Measurements from ENCODE around the gene UGT1A4.

The UGT1A4 gene

DNA sequence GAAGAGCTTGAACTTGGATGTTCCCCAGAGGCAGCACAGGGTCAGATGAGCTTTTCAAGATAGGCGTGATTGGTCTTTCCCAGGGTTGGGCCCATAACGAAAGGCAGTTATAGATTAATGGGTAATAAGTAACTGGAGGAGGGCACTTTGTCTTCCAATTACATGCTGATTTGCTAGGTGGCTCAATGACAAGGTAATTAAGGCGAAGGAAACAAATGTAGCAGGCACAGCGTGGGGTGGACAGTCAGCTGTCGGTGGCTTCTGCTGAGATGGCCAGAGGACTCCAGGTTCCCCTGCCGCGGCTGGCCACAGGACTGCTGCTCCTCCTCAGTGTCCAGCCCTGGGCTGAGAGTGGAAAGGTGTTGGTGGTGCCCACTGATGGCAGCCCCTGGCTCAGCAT is at the start of gene UGT1A4:
TSS of gene UGT1A4 (plus strand) at position 185 of the 400 bp plus-strand sequence. CDS start at position 270, 85 bp downstream.
- FAIRE-seq, result no peak

DNA sequence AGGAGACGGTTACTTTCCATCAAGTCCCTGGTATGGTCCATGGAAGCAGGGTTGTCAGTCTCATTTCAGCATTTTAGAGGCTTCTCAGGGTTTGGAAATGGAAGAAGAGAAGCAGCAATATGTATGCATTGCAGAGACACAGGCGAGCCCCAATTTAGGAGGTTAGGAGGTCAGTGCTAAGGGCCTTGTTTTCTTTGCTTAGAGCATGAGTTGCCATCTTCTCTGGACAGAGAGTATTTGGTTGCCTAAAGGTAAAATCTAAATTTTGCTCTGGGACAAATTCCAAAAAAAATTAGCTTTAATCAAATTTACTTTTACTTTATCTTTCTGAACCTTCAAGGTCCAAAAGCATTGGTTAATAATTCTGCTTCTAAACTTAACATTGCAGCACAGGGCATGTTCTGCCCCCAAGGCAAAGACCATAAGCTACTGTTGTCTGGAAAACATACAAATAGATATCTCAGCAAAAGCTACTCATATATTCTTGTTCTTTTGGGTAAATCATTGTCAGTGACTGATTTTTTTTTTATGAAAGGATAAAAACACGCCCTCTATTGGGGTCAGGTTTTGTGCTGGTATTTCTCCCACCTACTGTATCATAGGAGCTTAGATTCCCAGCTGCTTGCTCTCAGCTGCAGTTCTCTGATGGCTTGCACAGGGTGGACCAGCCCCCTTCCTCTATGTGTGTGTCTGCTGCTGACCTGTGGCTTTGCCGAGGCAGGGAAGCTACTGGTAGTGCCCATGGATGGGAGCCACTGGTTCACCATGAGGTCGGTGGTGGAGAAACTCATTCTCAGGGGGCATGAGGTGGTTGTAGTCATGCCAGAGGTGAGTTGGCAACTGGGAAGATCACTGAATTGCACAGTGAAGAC is 47.0 kb upstream of the UGT1A4 start, which contains the start of gene UGT1A9:
TSS of gene UGT1A9 (plus strand) at position 609 of the 872 bp plus-strand sequence. CDS start at position 646, 37 bp downstream.
- FAIRE-seq, result no peak

DNA sequence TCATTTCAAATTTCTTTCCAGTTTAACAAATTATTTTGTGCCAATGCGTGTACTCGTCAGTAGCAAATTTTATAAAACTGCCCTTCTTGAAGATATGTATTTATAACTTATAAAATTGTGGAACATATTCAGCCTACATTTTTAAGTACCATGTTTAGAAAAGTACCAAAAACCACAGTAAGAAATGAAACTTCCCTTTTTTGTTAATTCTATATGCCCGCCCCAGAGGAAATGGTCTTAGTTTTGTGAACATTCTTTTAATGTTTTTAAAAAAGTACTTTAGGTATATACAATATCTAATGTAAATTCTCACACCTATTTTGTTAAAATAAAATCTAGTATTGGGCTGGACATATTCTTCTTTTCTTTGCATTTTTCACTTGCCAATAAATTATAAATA is 45.6 kb upstream of the UGT1A4 start:
- FAIRE-seq, result no peak

DNA sequence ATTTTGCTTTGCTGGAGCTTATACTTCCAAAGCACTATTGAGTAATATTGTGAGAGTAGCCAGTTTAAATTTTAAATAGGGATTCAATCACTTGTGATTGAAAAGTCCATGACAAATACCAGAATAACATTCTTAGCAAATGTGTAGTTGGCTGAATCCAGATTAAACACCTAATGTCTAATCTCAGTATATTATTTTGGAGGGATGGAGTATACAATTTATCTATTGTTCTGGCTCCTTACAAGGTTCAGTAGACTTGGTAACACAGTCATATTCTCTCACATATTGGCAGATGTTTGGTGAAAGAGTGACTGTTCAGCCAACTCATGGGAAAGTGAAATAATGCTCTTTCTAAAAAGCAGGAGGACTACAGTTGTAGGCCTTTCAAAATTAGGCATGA is 44.6 kb upstream of the UGT1A4 start:
- no peak for FAIRE-seq

DNA sequence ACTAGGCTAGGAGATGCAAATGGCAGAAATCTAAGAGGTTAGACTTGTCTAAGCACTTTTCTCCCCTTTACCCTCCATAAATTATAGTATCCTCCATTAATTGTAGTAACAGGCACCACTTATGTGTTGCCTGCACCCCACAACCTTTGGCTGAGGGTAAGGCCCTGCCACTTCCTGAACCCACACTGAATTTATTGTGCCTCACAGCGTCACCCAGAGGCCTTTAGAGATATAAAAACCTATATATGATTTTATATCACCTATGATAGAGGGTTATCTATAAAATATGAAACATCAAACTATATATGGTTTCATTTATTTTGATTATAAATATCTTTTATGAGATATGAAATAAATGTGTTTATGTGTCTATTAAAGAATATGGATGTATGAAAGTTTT is 44.2 kb upstream of the UGT1A4 start:
- FAIRE-seq, result no peak

DNA sequence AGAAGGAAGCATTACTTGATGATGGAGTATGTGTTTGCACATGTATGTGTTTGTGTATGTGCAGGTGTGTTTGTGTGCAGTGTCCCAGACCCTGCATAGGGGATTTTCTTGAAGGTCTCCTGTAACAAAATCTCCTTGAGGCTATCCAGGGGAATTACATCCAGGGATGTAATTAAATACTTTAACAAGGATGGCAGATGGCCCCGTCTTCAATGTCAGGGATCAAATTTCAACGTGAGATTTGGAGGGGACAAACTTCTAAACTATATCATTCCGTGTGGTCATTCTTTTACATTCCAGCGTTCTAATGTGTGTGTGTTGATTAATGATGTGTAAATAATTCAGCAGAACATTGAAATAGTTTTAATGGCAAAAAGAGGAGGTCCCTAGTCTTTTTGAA is 43.5 kb upstream of the UGT1A4 start:
- no peak for FAIRE-seq

DNA sequence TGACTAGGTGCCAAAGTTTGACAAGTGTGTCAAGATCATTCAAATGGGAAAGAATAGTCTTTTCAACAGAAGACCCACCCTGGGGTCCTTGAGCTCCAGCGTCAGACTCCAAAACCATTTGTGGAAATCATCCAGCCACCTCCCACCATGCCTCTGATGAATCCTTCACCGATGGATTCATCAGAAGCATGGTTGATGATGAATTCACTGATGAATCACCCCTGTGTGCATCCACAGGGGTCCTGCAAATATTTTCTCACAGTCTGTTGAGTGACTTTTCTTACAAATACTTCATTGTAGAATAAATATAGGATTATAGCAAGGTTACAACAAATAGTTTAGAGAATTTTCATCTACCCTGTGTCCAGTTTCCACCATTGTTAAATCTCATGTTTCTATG is 42.5 kb upstream of the UGT1A4 start:
- FAIRE-seq, result no peak

DNA sequence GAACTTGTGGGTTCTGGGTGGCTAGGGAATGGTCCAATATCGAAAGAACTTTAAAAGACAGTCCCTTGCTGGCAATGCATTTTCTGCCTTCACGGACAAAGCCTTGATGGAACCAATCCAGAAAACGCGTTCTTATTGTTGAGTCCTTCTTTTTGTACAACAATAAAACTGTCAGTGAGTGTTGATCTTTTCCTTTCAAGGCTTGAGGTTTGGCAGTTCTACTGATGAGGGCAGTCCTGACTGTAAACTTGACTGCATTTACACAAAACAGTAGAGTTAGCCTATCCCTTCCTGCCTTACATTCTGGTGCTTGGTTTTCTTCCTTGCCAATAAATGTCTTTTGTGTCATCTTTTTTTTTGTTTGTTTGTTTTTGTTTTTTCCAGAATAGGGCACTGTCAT is 39.3 kb upstream of the UGT1A4 start:
- FAIRE-seq, result no peak

DNA sequence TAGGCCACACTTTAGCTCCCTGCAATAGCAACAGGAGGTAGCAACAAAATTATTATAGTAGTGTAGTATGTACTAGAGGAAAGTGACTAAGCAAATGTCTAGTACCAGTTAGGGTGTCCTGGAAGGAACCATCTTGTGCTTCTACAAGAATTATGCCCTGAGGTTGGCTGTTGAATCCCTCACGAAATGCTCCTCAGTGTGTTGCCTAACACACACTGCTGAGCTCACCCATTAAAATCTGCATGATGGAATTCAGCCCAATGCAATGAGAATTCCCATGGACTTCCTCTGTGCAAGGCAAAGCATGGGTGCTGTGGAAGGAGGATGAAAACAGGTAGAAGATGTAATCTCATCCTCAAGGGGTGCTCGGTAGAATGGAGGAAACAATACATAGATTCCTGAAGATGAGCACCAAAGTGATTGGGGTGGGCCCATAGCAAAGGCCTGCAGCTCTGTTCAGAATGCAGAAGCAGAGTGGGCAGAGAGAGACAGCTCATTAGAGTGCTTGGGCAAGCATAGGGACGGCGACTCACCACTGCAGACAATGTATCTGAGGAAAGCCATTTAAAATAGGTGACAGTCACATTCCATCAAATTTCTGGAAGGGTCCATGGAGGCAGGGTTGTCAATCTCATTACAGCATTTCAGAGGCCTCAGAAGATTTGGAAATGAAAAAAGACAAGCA is 38.0 kb upstream of the UGT1A4 start:
- FAIRE-seq, result no peak

DNA sequence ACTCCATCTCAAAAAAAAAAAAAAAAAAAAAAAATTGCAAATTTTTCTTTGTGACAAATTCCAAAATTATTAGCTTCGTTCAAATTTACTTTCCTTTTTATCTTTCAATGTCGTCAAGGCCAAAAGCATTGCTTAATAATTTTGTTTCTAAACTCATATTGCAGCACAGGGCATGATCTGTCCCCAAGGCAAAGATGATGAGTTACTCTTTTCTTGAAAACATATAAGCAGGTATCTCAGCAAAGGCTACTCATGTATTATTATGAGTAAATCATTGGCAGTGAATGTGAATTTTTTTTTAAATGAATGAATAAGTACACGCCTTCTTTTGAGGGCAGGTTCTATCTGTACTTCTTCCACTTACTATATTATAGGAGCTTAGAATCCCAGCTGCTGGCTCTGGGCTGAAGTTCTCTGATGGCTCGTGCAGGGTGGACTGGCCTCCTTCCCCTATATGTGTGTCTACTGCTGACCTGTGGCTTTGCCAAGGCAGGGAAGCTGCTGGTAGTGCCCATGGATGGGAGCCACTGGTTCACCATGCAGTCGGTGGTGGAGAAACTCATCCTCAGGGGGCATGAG is 36.9 kb upstream of the UGT1A4 start, which contains the start of gene UGT1A7:
TSS of gene UGT1A7 (plus strand) at position 381 of the 579 bp plus-strand sequence. CDS start at position 418, 37 bp downstream.
- no peak for FAIRE-seq

DNA sequence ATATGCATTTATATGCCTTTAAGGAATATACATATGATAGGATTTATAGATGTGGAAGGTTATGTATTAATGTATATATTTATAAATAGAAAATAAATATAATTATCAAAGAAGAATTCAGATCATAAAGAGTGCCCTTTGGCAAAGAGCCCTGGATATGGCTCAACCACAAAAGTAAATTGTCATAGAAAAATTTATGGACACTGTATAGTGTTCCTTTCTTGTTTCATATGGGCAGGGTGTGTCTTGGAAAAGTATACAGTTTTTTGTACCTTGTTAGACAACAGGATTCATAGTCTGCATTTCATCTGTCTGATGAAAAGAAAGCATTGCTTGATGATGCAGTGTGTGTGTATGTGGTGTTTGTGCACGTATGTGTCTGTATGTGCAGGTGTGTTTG is 33.9 kb upstream of the UGT1A4 start:
- peak; percentile 17 for FAIRE-seq

DNA sequence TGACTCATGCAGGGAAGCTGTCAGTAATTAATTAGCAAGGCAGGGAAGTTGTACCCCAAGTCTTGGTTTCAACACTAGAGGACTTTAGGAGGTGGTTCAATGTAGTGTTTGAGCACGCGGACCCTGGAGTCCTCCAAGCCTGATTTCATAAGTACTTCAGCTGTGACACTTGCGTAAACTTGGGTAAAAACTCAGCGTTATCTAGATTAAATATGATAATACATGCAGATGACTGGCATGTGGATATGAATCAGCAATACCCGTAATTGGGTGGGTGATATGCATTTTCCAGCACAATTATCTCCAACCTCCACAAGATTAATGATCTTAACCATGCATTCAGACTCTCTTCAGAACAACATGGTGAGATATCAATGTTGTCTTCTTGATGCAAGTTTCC is 31.6 kb upstream of the UGT1A4 start:
- no peak for FAIRE-seq

DNA sequence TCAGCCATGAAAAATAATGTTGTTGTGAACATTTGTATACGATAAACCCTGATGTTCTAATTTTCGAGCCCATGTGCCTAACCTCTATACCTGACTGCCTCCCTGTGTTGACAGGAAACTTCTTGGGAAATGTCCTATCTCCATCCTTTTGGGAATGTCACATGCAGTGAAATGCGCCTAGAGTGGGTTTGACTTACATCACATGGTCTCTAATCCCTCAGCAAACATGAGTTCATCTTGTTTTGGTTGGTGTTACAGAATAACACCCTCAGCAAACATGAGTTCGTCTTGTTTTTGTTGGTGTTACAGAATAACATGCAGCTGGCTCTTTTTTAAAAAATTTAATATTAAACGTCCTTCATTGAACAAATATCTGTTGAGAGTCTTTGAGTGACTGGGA is 30.2 kb upstream of the UGT1A4 start:
- FAIRE-seq, result no peak

DNA sequence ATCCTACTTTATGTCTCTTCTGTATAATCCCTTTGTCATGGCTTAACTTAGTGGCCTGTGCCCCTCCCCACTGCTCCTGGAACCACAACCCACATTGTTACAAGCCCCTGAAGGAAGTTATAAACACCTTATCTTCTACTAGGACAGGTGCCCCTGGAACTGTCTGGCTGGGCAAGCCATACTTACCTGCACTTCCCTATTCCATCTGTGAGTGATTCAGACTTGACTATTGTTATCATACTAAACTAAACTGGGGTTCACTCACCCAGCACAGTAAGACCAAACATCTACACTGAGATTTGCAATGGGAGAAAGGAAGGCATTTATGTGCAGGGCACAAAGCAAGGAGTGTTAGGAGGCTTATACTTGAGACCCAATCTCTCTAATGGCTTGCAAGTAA is 29.5 kb upstream of the UGT1A4 start:
- no peak for FAIRE-seq

DNA sequence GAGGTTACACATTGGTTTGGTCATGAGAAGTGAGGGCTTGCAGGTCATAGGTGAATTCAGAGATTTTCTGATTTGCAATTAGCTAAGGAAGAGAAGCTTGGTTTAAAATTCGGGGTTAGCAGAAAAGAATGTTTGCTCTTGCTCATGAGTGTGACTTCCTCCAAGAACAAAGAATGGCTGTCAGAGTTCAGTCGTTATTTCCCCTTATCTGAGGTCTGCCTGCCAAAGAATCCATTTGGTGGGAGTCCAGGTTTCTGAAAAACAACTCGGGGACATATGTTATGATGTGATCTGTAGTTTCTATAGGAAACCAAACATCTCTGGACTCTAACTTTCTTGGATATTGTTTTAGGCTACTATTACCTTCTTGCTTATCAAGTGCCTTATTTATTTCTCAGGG is 29.0 kb upstream of the UGT1A4 start:
- no peak for FAIRE-seq

DNA sequence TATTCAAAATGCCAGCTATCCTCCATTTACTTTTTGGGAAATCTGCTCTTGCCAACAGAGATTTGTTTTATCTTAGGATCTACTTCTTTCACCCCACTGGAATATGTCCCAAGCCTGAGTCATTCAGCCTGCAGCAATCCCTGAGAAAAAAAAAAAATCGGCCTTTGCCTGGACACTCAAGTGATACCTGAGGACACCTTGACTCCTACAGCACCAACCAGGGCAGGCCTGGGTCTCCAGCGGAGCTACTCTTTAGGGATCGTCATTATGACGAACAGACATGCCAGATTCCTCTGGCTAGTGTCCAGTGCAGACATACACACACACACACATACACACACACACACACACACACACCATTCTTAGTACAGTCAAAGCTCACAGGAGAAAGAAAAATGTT is 28.1 kb upstream of the UGT1A4 start:
- FAIRE-seq, result no peak

DNA sequence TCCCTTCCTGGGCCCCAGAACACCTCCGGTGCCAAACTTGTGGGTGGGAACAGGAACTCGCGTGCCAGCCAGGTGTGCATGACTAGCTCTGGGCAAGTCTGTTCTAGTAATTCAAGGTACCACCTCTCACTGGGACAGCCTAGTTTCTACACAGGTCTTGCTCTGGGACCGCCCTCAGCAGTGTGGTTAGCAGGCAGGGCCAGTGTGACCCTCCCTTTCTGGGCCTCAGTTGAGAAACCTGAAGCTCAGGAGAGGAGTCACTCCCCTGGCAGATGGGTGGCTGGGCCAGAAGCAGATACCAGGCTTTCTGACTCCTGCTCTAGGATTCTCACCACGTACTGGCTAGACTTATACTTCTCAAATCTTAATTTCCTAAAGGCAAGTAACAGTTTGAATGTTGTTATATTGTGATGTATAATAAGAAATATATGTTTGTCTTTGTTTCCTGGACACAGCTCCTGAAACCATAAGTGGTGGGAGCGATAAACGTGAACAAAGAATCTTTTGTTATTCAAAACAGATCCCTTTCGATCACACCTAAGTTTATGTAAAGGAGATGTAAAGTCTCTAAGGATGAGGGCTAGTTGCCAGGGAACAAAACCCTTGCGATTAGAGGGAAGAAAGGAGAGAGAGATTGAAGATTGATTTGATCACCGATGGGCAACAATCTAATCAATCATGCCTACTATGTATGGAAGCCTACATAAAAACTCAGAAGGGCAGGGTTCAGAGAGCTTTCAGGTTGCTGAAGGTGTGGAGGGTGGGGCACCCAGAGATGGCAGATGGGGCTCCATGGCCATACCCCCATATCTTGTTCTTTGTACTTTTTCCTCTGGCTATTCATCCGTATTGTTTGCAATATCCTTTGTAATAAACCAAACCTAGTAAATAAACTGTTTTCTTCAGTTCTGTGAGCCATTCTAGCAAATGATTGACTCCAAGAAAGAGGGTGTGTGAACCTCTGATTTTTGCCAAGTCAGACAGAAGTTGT is 26.8 kb upstream of the UGT1A4 start:
- no peak for FAIRE-seq

DNA sequence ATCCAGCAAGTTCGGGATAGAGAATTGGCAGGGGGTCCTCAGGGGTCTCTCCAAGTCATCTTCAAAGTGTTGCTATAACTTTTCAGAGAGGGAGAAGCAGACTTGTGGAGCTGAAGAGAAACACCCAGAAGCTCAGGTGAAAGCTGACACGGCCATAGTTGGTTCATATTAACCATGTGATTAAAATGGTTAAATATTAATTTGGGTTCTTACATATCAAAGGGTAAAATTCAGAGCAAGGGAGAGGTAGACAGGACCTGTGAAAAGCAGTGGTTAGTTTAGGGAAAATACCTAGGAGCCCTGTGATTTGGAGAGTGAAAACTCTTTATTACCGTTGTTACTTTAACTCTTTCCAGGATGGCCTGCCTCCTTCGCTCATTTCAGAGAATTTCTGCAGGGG is 25.9 kb upstream of the UGT1A4 start, which contains the start of gene UGT1A6:
TSS of gene UGT1A6 (plus strand) at position 243 of the 400 bp plus-strand sequence. CDS start at position 358, 115 bp downstream.
- no peak for FAIRE-seq

DNA sequence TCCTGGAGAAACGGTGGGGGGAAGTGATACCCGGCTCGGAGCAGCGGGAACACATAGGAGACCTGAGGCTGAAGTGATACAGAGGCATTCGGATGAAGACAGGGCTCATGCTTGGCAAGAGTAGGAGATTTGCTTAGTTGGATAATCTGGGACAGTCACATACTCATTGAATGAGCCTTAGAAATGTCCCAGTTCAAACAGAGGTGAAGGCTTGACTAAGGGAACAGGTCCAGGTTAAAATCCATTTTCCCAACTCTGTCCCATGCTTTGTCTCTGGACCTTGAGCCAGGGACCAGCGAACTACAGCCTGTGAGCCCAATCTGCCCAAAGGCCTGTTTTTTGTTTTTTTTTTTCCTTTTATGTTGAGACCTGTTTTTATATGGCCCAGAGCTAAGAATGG is 24.6 kb upstream of the UGT1A4 start:
- FAIRE-seq, result no peak

DNA sequence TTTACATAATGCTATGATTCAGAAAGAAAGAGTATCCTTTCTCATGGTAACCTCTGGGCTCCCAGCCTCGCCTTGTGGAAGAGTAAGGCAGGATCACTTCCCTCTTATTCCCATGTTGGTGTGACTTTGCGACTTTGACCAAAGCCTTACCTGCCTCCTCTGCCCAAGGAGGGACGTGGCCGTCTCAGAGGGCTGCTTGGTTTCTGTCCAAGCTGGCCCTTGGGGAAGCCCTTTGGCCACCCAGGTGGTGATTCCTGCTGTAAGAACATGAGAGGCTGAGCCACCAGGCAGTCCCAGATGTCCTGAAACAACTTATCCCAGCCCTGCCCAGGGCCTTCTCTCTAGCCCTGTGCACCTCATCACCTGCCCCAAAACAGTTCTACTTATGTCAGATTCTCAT is 19.8 kb upstream of the UGT1A4 start:
- no peak for FAIRE-seq

DNA sequence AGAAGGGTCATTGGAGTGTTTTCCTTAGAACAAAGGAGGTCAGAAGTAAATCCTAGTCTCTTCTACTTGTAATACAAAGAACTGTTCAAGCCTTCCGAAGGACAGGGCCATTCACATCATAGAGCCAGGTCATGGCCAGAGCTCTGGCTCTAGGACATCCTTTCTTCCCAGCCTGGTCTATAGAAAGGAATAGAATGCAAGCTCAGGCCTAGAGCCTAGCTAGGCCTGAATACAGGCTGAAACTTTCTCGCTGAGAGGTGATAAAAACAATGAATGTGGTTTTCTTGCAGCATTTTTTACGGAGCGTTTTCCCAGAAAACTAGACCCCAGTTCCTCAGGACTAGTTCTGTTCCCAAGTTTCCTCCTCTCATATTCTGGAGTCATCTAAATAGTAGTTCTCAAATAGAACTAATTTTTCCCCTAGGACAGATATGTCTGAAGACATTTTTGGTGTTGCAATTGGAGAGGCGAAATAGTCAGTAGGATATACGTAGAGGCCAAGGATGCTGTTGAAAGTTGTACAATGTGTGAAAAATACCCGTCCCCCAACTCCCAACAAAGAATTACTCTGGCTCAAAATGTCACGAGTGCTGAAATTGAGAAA is 19.0 kb upstream of the UGT1A4 start:
- no peak for FAIRE-seq

Data from G401.6 (cell line).